IMR-90 (cell line): ENCODE data around the gene TMEM132A. TPM values are rescaled to one million over a fixed set of nuclear protein-coding genes. Genes with fewer than 3 reads are reported as not detected.

ENCODE experiments used
- ATAC-seq: fragments of 200-7000 bp; cut with Tn5 transposase; 2 replicates; pipeline ENCODE4 v1.9.1; 2020; ENCODE audit warnings: low read depth, mild to moderate bottlenecking, moderate library complexity
- BruUV-seq: library from RNA; stranded (reverse); fragments of 400-500 nt; replicated peaks from 2 replicates; lab custom pipeline; 2021; lab: Mats Ljungman, UMichigan
- CTCF ChIA-PET: fragments of 300-600 bp; formaldehyde crosslinking; extraction: SDS; loops from one replicate; lab custom pipeline; 2021; ENCODE audit warnings: antibody characterized with exemption; lab: Yijun Ruan, JAX
- POLR2A ChIA-PET: fragments of 300-600 bp; sonication (Branson Sonifier 250); formaldehyde crosslinking; loops from one replicate; lab custom pipeline; 2022; ENCODE audit warnings: antibody characterized with exemption; ENCODE audit not compliant: unreplicated experiment; lab: Charles Lee
- DNase-seq: peaks from one replicate; pipeline ENCODE4 v3.0.0; 2013
- H2AFZ ChIP-seq: replicated peaks from 2 replicates; pipeline ENCODE3; 2013; ENCODE audit warnings: low read length, mild to moderate bottlenecking; ENCODE audit not compliant: poor library complexity
- H2AK5ac ChIP-seq: 2 replicates; pipeline ENCODE4 v1.6.1; 2013; ENCODE audit warnings: low read depth, low read length, inconsistent platforms
- H2AK9ac ChIP-seq: replicated peaks from 2 replicates; pipeline ENCODE3; 2013; ENCODE audit warnings: mild to moderate bottlenecking, low read depth, low read length, moderate library complexity; ENCODE audit not compliant: poor library complexity
- H2BK120ac ChIP-seq: 2 replicates; pipeline ENCODE4 v1.6.1; 2013; ENCODE audit warnings: low read depth, low read length, inconsistent platforms
- H2BK15ac ChIP-seq: 3 replicates; pipeline ENCODE4 v1.6.1; 2013; ENCODE audit warnings: low read depth, low read length, inconsistent platforms
- H2BK20ac ChIP-seq: 2 replicates; pipeline ENCODE4 v1.6.1; 2013; ENCODE audit warnings: low read depth, mild to moderate bottlenecking, inconsistent platforms, low read length, moderate library complexity
- H2BK5ac ChIP-seq: 2 replicates; pipeline ENCODE4 v1.6.1; 2013; ENCODE audit warnings: mild to moderate bottlenecking, low read depth, low read length, inconsistent platforms; ENCODE audit not compliant: poor library complexity, severe bottlenecking
- H3K14ac ChIP-seq: replicated peaks from 2 replicates; pipeline ENCODE4 v1.6.1; 2013; ENCODE audit warnings: low read depth, low read length, inconsistent platforms
- H3K18ac ChIP-seq: 2 replicates; pipeline ENCODE4 v1.6.1; 2013; ENCODE audit warnings: low read depth, low read length, control low read depth
- H3K23ac ChIP-seq: 2 replicates; pipeline ENCODE4 v1.6.1; 2013; ENCODE audit warnings: low read depth, low read length, inconsistent platforms
- H3K27ac ChIP-seq: 2 replicates; pipeline ENCODE4 v1.5.1; 2013; ENCODE audit warnings: mild to moderate bottlenecking, control low read depth, low read length; ENCODE audit not compliant: insufficient read depth
- H3K27me3 ChIP-seq: 2 replicates; pipeline ENCODE4 v1.6.1; 2013; ENCODE audit warnings: low read length; ENCODE audit not compliant: control insufficient read depth, insufficient read depth
- H3K36me3 ChIP-seq: 2 replicates; pipeline ENCODE4 v1.6.1; 2013; ENCODE audit warnings: low read length, mixed read lengths; ENCODE audit not compliant: control insufficient read depth, insufficient read depth
- H3K4ac ChIP-seq: 2 replicates; pipeline ENCODE4 v1.6.1; 2013; ENCODE audit warnings: low read depth, low read length, inconsistent platforms
- H3K4me1 ChIP-seq: 2 replicates; pipeline ENCODE4 v1.6.1; 2013; ENCODE audit warnings: low read length, mixed read lengths; ENCODE audit not compliant: control insufficient read depth, insufficient read depth
- H3K4me2 ChIP-seq: 2 replicates; pipeline ENCODE4 v1.6.1; 2013; ENCODE audit warnings: low read depth, mild to moderate bottlenecking, control low read depth, low read length, moderate library complexity
- H3K4me3 ChIP-seq: 2 replicates; pipeline ENCODE4 v1.5.1; 2013; ENCODE audit warnings: low read depth, mild to moderate bottlenecking, control low read depth, low read length, moderate library complexity; ENCODE audit not compliant: insufficient read depth
- H3K56ac ChIP-seq: 2 replicates; pipeline ENCODE4 v1.6.1; 2013; ENCODE audit warnings: low read length, inconsistent platforms; ENCODE audit not compliant: insufficient read depth; ENCODE audit errors: extremely low read depth
- H3K79me1 ChIP-seq, 2 experiments: 2 replicates each; pipeline ENCODE4 v1.6.1; 2013; ENCODE audit warnings: low read length in 2 of 2, inconsistent platforms in 1 of 2, low read depth in 1 of 2
- H3K9ac ChIP-seq: 2 replicates; pipeline ENCODE4 v1.6.1; 2013; ENCODE audit warnings: low read depth, low read length, control low read depth
- H3K9me1 ChIP-seq: 2 replicates; pipeline ENCODE4 v1.6.1; 2013; ENCODE audit warnings: low read length, inconsistent platforms; ENCODE audit not compliant: insufficient read depth
- H3K9me3 ChIP-seq: 2 replicates; pipeline ENCODE4 v1.6.1; 2013; ENCODE audit warnings: low read length; ENCODE audit not compliant: control insufficient read depth, insufficient read depth
- H4K20me1 ChIP-seq: 2 replicates; pipeline ENCODE4 v1.6.1; 2013; ENCODE audit warnings: low read length, inconsistent platforms; ENCODE audit not compliant: insufficient read depth
- H4K5ac ChIP-seq: 2 replicates; pipeline ENCODE4 v1.6.1; 2013; ENCODE audit warnings: mild to moderate bottlenecking, low read depth, low read length, control low read depth
- H4K8ac ChIP-seq, 2 experiments: 2 replicates each; pipeline ENCODE4 v1.6.1; 2013; ENCODE audit warnings: low read depth in 2 of 2, low read length in 2 of 2, control low read depth in 1 of 2, inconsistent platforms in 1 of 2
- H4K91ac ChIP-seq: 2 replicates; pipeline ENCODE4 v1.6.1; 2013; ENCODE audit warnings: low read depth, low read length, inconsistent platforms; ENCODE audit not compliant: insufficient read depth
- BHLHE40 ChIP-seq: fragments of 150-350 bp; IDR thresholded peaks from 2 replicates; pipeline ENCODE4 v1.6.1; 2016; ENCODE audit warnings: mild to moderate bottlenecking, low read depth, low read length
- FOS ChIP-seq: fragments of 150-350 bp; IDR thresholded peaks from 2 replicates; pipeline ENCODE4 v1.6.1; 2016; ENCODE audit warnings: low read depth, low read length
- MAZ ChIP-seq: IDR thresholded peaks from 2 replicates; pipeline ENCODE4 v1.6.1; 2012; ENCODE audit warnings: low read depth, mild to moderate bottlenecking, low read length, improper control_type of control experiment, moderate library complexity, borderline replicate concordance
- MXI1 ChIP-seq: IDR thresholded peaks from 2 replicates; pipeline ENCODE4 v1.6.1; 2012; ENCODE audit warnings: low read depth, mild to moderate bottlenecking, low read length, moderate library complexity, borderline replicate concordance
- NFE2L2 ChIP-seq: fragments of 150-350 bp; IDR thresholded peaks from 2 replicates; pipeline ENCODE4 v1.6.1; 2016; ENCODE audit warnings: low read depth, mild to moderate bottlenecking, low read length
- POLR2A ChIP-seq: IDR thresholded peaks from 2 replicates; pipeline ENCODE4 v1.6.1; 2012; ENCODE audit warnings: mild to moderate bottlenecking, low read depth, low read length
- RAD21 ChIP-seq: IDR thresholded peaks from 2 replicates; pipeline ENCODE4 v1.6.1; 2012; ENCODE audit warnings: low read length, improper control_type of control experiment
- RFX5 ChIP-seq: IDR thresholded peaks from 2 replicates; pipeline ENCODE4 v1.8.0; 2012; ENCODE audit warnings: low read depth, mild to moderate bottlenecking, low read length, moderate library complexity
- SMC3 ChIP-seq: fragments of 150-350 bp; IDR thresholded peaks from 2 replicates; pipeline ENCODE4 v1.6.1; 2016; ENCODE audit warnings: low read depth, mild to moderate bottlenecking, antibody characterized with exemption, low read length, moderate library complexity
- WGBS, 2 experiments: methylation state at CpG; one replicate each; pipeline versions ENCODE4 v1.1.5 to v1.1.7; 2013; ENCODE audit warnings: missing lambda C conversion rate in 2 of 2; ENCODE audit not compliant: insufficient read length in 1 of 2; ENCODE audit errors: extremely low coverage in 2 of 2; 5-methylcytosine and 5-hydroxymethylcytosine counted together
- dilution Hi-C: fragments of 300-500 bp; cut with HindIII; formaldehyde crosslinking; loops from one replicate; pipeline ENCODE4 v1.14.3; 2018; ENCODE audit warnings: low sequenced_read_pairs; ENCODE audit not compliant: unreplicated experiment
- in situ Hi-C: fragments of 300-500 bp; cut with MboI; formaldehyde crosslinking; loops from 3 replicates; pipeline ENCODE4 v1.14.3; 2019; ENCODE audit warnings: low sequenced_read_pairs, inconsistent platforms, mixed read lengths
- intact Hi-C: fragments of 100-400 bp; cut with micrococcal nuclease; formaldehyde crosslinking; loops from 2 replicates; pipeline ENCODE4 v1.10.0; 2022
- polyA plus RNA-seq, 3 experiments: library from polyadenylated mRNA; depleted of rRNA; stranded (reverse); fragments of >200 nt; gene quantifications; 2 replicates each; pipeline ENCODE4 v1.2.3, GENCODE V29; 2012; ENCODE audit warnings: low replicate concordance in 1 of 3
- total RNA-seq: library from RNA; depleted of rRNA; stranded (reverse); fragments of >200 nt; gene quantifications from 2 replicates; pipeline ENCODE4 v1.2.3, GENCODE V29; 2012
- TF ChIP-seq, protein P1 (sequence below): fragments of 150-350 bp; IDR thresholded peaks from 2 replicates; pipeline ENCODE4 v1.6.1; 2017; ENCODE audit warnings: mild to moderate bottlenecking, antibody characterized with exemption, low read length, low read depth
- TF ChIP-seq, protein P2 (sequence below): conservative IDR thresholded peaks from 2 replicates; pipeline ENCODE4 v1.5.1; 2012; ENCODE audit warnings: mild to moderate bottlenecking, low read depth, low read length, improper control_type of control experiment

TMEM132A gene
- total and polyA plus RNA-seq, 2 of the 4 experiments (the other 2 are of a cell fraction) = 7.7 to 64.2 TPM

DNA sequence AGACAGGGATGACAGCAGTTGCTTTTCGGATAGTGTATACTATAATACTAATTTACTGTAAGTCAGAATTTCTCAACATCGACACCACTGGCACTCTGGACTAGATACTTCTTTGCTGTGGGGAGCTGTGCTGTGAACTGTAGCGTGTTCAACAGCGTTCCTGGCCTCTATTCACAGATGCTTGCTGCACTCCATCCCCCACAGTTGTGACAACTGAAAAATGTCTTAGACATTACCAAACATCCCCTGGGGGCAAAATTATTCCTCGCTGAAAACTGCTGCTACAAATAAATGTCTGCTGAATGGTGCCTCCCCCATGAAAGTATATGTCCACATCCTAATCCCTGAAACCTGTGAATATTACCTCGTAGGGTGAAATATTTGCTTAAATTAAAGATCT lies 35.2 kb downstream of the TMEM132A start:
- intact Hi-C loops (no loop called here), dilution Hi-C loops (no loop called here), in situ Hi-C loops (no loop called here)
- H3K18ac ChIP-seq = no peak overlapping the region
- no peak overlapping the region for H2AK5ac ChIP-seq
- H3K9me3 ChIP-seq = peaks cover 1% of the 10 kb centered on the region; the same call in 1 of the 2 replicates
- H3K14ac ChIP-seq = no peak overlapping the region
- ATAC-seq = no peak; the same call in 1 of the 2 replicates
- no peaks in the 10 kb centered on the region for H4K20me1 ChIP-seq
- H3K4ac ChIP-seq = no peak overlapping the region
- no peak overlapping the region for H4K5ac ChIP-seq
- no peaks in the 10 kb centered on the region for H3K79me1 ChIP-seq
- no peak overlapping the region for H4K8ac ChIP-seq
- no peak overlapping the region for H2BK20ac ChIP-seq
- DNase-seq = no peak
- H3K9me1 ChIP-seq = no peaks in the 10 kb centered on the region
- H3K4me3 ChIP-seq = no peak overlapping the region
- BruUV-seq = no TSS peak
- H3K23ac ChIP-seq = no peak overlapping the region
- POLR2A ChIA-PET = no interaction called here
- no peaks in the 10 kb centered on the region for H3K4me1 ChIP-seq
- H2AK9ac ChIP-seq = no peak overlapping the region
- H3K9ac ChIP-seq = no peak overlapping the region
- H4K91ac ChIP-seq = no peak overlapping the region
- peaks cover 24% of the 10 kb centered on the region for H3K27me3 ChIP-seq
- no CpG with 5 or more reads among the region's 6 CpGs for WGBS, 2 experiments
- no peak overlapping the region for H2BK5ac ChIP-seq
- H2BK120ac ChIP-seq = no peak overlapping the region
- H2AFZ ChIP-seq = no peak overlapping the region
- H3K4me2 ChIP-seq = no peak overlapping the region
- CTCF ChIA-PET = no interaction called here
- H3K36me3 ChIP-seq = no peaks in the 10 kb centered on the region
- H3K56ac ChIP-seq = no peak overlapping the region
- no peak overlapping the region for H3K27ac ChIP-seq
- TF ChIP-seq RAD21 (no peak), RFX5 (no peak), POLR2A (no peak), BHLHE40 (no peak), MXI1 (no peak), FOS (no peak), SMC3 (no peak), NFE2L2 (no peak), MAZ (no peak)
- TF ChIP-seq, protein P1, sequence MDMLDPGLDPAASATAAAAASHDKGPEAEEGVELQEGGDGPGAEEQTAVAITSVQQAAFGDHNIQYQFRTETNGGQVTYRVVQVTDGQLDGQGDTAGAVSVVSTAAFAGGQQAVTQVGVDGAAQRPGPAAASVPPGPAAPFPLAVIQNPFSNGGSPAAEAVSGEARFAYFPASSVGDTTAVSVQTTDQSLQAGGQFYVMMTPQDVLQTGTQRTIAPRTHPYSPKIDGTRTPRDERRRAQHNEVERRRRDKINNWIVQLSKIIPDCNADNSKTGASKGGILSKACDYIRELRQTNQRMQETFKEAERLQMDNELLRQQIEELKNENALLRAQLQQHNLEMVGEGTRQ = no peak
- TF ChIP-seq, protein P2, sequence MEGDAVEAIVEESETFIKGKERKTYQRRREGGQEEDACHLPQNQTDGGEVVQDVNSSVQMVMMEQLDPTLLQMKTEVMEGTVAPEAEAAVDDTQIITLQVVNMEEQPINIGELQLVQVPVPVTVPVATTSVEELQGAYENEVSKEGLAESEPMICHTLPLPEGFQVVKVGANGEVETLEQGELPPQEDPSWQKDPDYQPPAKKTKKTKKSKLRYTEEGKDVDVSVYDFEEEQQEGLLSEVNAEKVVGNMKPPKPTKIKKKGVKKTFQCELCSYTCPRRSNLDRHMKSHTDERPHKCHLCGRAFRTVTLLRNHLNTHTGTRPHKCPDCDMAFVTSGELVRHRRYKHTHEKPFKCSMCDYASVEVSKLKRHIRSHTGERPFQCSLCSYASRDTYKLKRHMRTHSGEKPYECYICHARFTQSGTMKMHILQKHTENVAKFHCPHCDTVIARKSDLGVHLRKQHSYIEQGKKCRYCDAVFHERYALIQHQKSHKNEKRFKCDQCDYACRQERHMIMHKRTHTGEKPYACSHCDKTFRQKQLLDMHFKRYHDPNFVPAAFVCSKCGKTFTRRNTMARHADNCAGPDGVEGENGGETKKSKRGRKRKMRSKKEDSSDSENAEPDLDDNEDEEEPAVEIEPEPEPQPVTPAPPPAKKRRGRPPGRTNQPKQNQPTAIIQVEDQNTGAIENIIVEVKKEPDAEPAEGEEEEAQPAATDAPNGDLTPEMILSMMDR = no peak
- H2BK15ac ChIP-seq = no peak overlapping the region
